ENCODE data around the gene SARM1. TPM values are rescaled to one million over a fixed set of nuclear protein-coding genes. Genes with fewer than 3 reads are reported as not detected.

SARM1 gene
- total and polyA plus RNA-seq, 2 donors (not counting 3 experiments of a cell fraction or from before 2014, with no cell fraction given): 5.6 to 7.0 TPM

GRCh38 chr17:28325211-28325610, 46.3 kb upstream of the SARM1 start:
- no peak overlapping the region for H3K4me2 ChIP-seq (ENCODE audit: insufficient read depth, low read length)
- DNase-seq (ENCODE audit: low read depth, low spot score) (no peak), FAIRE-seq (no peak)
- H3K9me1 ChIP-seq (replicated peaks; ENCODE audit: control insufficient read depth, extremely low read depth, insufficient read depth, low read length): no peaks in the 10 kb centered on the region
- H4K20me1 ChIP-seq (replicated peaks; ENCODE audit: control insufficient read depth, extremely low read depth, insufficient read depth, low read length): no peaks in the 10 kb centered on the region
- H3K27ac ChIP-seq (ENCODE audit: insufficient read depth, low read depth, low read length): no peak overlapping the region
- peaks cover 8 to 16% of the 10 kb centered on the region in 2 experiments for H3K36me3 ChIP-seq (ENCODE audit: control insufficient read depth in 2 of 2, extremely low read depth in 1 of 2, insufficient read depth in 2 of 2, low read length in 2 of 2)
- dilution Hi-C loops (cut with MboI; ENCODE audit: extremely low pct_ligation_motif_present, low sequenced_read_pairs) (no loop called here), intact Hi-C loops (cut with micrococcal nuclease) (no loop called here)
- ChIA-PET POLR2A (no interaction called here), CTCF (interaction anchor here (1.1 to 1.2 kb wide), 2 partner anchors 13 to 520 kb away, joined by 3 to 4 read pairs; no protein-coding TSS in a partner anchor)
- peaks cover 28% of the 10 kb centered on the region for H3K79me2 ChIP-seq (ENCODE audit: control insufficient read depth, insufficient read depth, low read length)
- no peaks in the 10 kb centered on the region for H3K9me3 ChIP-seq (replicated peaks; ENCODE audit: control insufficient read depth, insufficient read depth, low read length)
- H3K27me3 ChIP-seq (ENCODE audit: control insufficient read depth in 2 of 2, insufficient read depth in 2 of 2, low read length in 2 of 2): no peaks in the 10 kb centered on the region
- H2AFZ ChIP-seq (ENCODE audit: low read depth, low read length): no peak overlapping the region
- TF ChIP-seq POLR2A (IDR thresholded peaks at IDR 0.05; ENCODE audit: low read depth, low read length): no peak
- TF ChIP-seq JUN (IDR thresholded peaks at IDR 0.05; ENCODE audit: borderline replicate concordance, insufficient read depth, insufficient read length, low read depth): no peak
- TF ChIP-seq, protein P1, sequence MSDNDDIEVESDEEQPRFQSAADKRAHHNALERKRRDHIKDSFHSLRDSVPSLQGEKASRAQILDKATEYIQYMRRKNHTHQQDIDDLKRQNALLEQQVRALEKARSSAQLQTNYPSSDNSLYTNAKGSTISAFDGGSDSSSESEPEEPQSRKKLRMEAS (IDR thresholded peaks at IDR 0.05; ENCODE audit: insufficient read depth, insufficient read length): no peak
- TF ChIP-seq POLR2AphosphoS5 (IDR thresholded peaks at IDR 0.05; ENCODE audit: insufficient read depth, low read depth, low read length): no peak
- no peak for TF ChIP-seq FOS (IDR thresholded peaks at IDR 0.05; ENCODE audit: borderline replicate concordance, insufficient read depth, low read length)
- TF ChIP-seq GATA2 (IDR thresholded peaks at IDR 0.05; ENCODE audit: insufficient read depth, insufficient read length, low read depth, low read length): no peak
- TF ChIP-seq EZH2 (IDR thresholded peaks at IDR 0.05; ENCODE audit: borderline replicate concordance, low read depth, low read length, severe bottlenecking): no peak
- no peak for TF ChIP-seq CTCF (IDR thresholded peaks at IDR 0.05; ENCODE audit: extremely low read depth in 1 of 2, insufficient read depth in 1 of 2, low read depth in 1 of 2, low read length in 2 of 2)
- TF ChIP-seq MYC (IDR thresholded peaks at IDR 0.05; ENCODE audit: low read depth, low read length): no peak
- H3K9ac ChIP-seq (replicated peaks; ENCODE audit: extremely low read depth, insufficient read depth, low read length): no peak overlapping the region
- no TSS peak for BruUV-seq (replicated peaks)
- H3K4me1 ChIP-seq (ENCODE audit: control insufficient read depth, extremely low read depth, insufficient read depth, low read length): peaks cover 4% of the 10 kb centered on the region
- no peak overlapping the region for H3K4me3 ChIP-seq (replicated peaks in 1 of 3; ENCODE audit: insufficient read depth in 1 of 3, low read depth in 1 of 3, low read length in 3 of 3)
